Fibroblast of lung (primary cell): ENCODE data around the gene RBCK1. TPM values are rescaled to one million over a fixed set of nuclear protein-coding genes. Genes with fewer than 3 reads are reported as not detected.

Experiments
- DNase-seq, 2 donors: peaks; one replicate each; pipeline versions ENCODE4 v3.0.0 to v3.0.0-alpha.2; 2010; ENCODE audit warnings: low read depth in 2 of 2
- H2AFZ ChIP-seq: 2 replicates; pipeline ENCODE4 v1.5.1; 2012; ENCODE audit warnings: low read length, control low read depth, inconsistent platforms
- H3K27ac ChIP-seq: 2 replicates; pipeline ENCODE4 v1.5.1; 2011; ENCODE audit warnings: low read length, control low read depth; ENCODE audit not compliant: insufficient read depth
- H3K27me3 ChIP-seq: 2 replicates; pipeline ENCODE4 v1.5.1; 2011; ENCODE audit warnings: mild to moderate bottlenecking, low read length; ENCODE audit not compliant: control insufficient read depth, insufficient read depth
- H3K36me3 ChIP-seq: 2 replicates; pipeline ENCODE4 v1.5.1; 2011; ENCODE audit warnings: low read length; ENCODE audit not compliant: control insufficient read depth, insufficient read depth
- H3K4me1 ChIP-seq: 2 replicates; pipeline ENCODE4 v1.5.1; 2011; ENCODE audit warnings: low read length; ENCODE audit not compliant: control insufficient read depth, insufficient read depth; ENCODE audit errors: extremely low read depth
- H3K4me2 ChIP-seq: 2 replicates; pipeline ENCODE4 v1.5.1; 2011; ENCODE audit warnings: low read length, control low read depth; ENCODE audit not compliant: insufficient read depth; ENCODE audit errors: extremely low read depth
- H3K4me3 ChIP-seq, 4 experiments: fragments of 200-600 bp in 1 of 4; sonication (generic) in 1 of 4; replicated peaks in 1 of 4; 2 replicates each; pipeline ENCODE4 v1.5.1; 2011 to 2016; ENCODE audit warnings: low read length in 4 of 4, low read depth in 3 of 4, mild to moderate bottlenecking in 3 of 4, control low read depth in 2 of 4, inconsistent platforms in 1 of 4, mixed read lengths in 1 of 4; ENCODE audit not compliant: insufficient read depth in 1 of 4; ENCODE audit errors: control extremely low read depth in 1 of 4
- H3K79me2 ChIP-seq: 2 replicates; pipeline ENCODE4 v1.5.1; 2012; ENCODE audit warnings: mild to moderate bottlenecking, low read length, inconsistent platforms; ENCODE audit not compliant: control insufficient read depth, insufficient read depth
- H3K9ac ChIP-seq: 2 replicates; pipeline ENCODE4 v1.5.1; 2011; ENCODE audit warnings: mild to moderate bottlenecking, low read length, control low read depth; ENCODE audit not compliant: insufficient read depth
- H3K9me3 ChIP-seq: 2 replicates; pipeline ENCODE4 v1.5.1; 2012; ENCODE audit warnings: low read depth, low read length; ENCODE audit not compliant: control insufficient read depth, insufficient read depth
- H4K20me1 ChIP-seq: 2 replicates; pipeline ENCODE4 v1.5.1; 2011; ENCODE audit warnings: low read length; ENCODE audit not compliant: control insufficient read depth, insufficient read depth; ENCODE audit errors: extremely low read depth
- CTCF ChIP-seq, 2 donors: IDR thresholded peaks in 1 of 2; conservative IDR thresholded peaks in 1 of 2; 1 replicate in 1 of 2; 2 replicates in 1 of 2; pipeline ENCODE4 v1.5.1; 2011 to 2012; ENCODE audit warnings: low read length in 2 of 2, control low read depth in 1 of 2, inconsistent platforms in 1 of 2, low read depth in 1 of 2, mild to moderate bottlenecking in 1 of 2
- EZH2 ChIP-seq: IDR thresholded peaks from 2 replicates; pipeline ENCODE4 v1.5.1; 2012; ENCODE audit warnings: low read length, control low read depth, mild to moderate bottlenecking; ENCODE audit errors: missing control alignments
- polyA plus RNA-seq, 2 donors: library from polyadenylated mRNA; depleted of rRNA in 1 of 2; stranded (reverse) in 1 of 2; unstranded in 1 of 2; fragments of >200 nt; gene quantifications; 2 replicates each; pipeline ENCODE4 v1.2.1, GENCODE V29; 2011 to 2012; ENCODE audit warnings: missing spikeins in 1 of 2
- total RNA-seq: library from RNA; depleted of rRNA; stranded (reverse); fragments of >200 nt; gene quantifications from 2 replicates; pipeline ENCODE4 v1.2.1, GENCODE V29; 2014

The RBCK1 gene
- total and polyA plus RNA-seq, 2 donors (not counting 1 experiment from before 2014, with no cell fraction given): 35.2 to 89.0 TPM

- Histone ChIP-seq H3K79me2 (peaks cover 8% of the 10 kb centered on the region), H3K4me1 (no peaks in the 10 kb centered on the region), H3K9me3 (no peaks in the 10 kb centered on the region), H3K27me3 (no peaks in the 10 kb centered on the region), H4K20me1 (no peaks in the 10 kb centered on the region), H3K4me2 (no peak overlapping the region), H3K4me3 (no peak overlapping the region), H3K27ac (no peak overlapping the region), H3K9ac (no peak overlapping the region), H3K36me3 (peaks cover 8% of the 10 kb centered on the region), H2AFZ (no peak overlapping the region)
- TF ChIP-seq CTCF (conservative IDR thresholded peaks at IDR 0.05 in 1 of 2, IDR thresholded peaks at IDR 0.05 in 1 of 2; ENCODE audit: low read depth in 1 of 2, low read length in 2 of 2) (no peak), EZH2 (no peak)
- DNase-seq: peak in 1 of 2 donors; percentile 29
Measured at GRCh38 chr20:415820-416322, 7.8 kb downstream of the RBCK1 start.

GRCh38 chr20:416950-417800 is 9.1 kb downstream of the RBCK1 start:
- Histone ChIP-seq H4K20me1 (no peaks in the 10 kb centered on the region), H3K27ac (no peak overlapping the region), H3K9ac (no peak overlapping the region), H2AFZ (no peak overlapping the region), H3K4me2 (no peak overlapping the region), H3K4me3 (no peak overlapping the region), H3K36me3 (peaks cover 11% of the 10 kb centered on the region), H3K9me3 (no peaks in the 10 kb centered on the region), H3K79me2 (peaks cover 5% of the 10 kb centered on the region), H3K4me1 (no peaks in the 10 kb centered on the region), H3K27me3 (no peaks in the 10 kb centered on the region)
- DNase-seq: no peak
- TF ChIP-seq EZH2: no peak
- no peak for TF ChIP-seq CTCF (conservative IDR thresholded peaks at IDR 0.05 in 1 of 2, IDR thresholded peaks at IDR 0.05 in 1 of 2; ENCODE audit: low read depth in 1 of 2, low read length in 2 of 2)

GRCh38 chr20:417801-418342 is 9.8 kb downstream of the RBCK1 start:
- no peaks in the 10 kb centered on the region for H3K27me3 ChIP-seq
- no peak overlapping the region for H3K9ac ChIP-seq
- H3K4me1 ChIP-seq: no peaks in the 10 kb centered on the region
- H3K36me3 ChIP-seq: peaks cover 11% of the 10 kb centered on the region
- TF ChIP-seq EZH2 (no peak), CTCF (conservative IDR thresholded peaks at IDR 0.05 in 1 of 2, IDR thresholded peaks at IDR 0.05 in 1 of 2; ENCODE audit: low read depth in 1 of 2, low read length in 2 of 2) (no peak)
- no peaks in the 10 kb centered on the region for H3K9me3 ChIP-seq
- no peak overlapping the region for H3K4me3 ChIP-seq
- peaks cover 3% of the 10 kb centered on the region for H3K79me2 ChIP-seq
- DNase-seq: no peak
- no peaks in the 10 kb centered on the region for H4K20me1 ChIP-seq
- no peak overlapping the region for H3K27ac ChIP-seq
- no peak overlapping the region for H3K4me2 ChIP-seq
- no peak overlapping the region for H2AFZ ChIP-seq
